AG09319 (cell line): ENCODE data around the gene CRMP1.

Source experiments
- DNase-seq: peaks from one replicate; pipeline ENCODE4 v3.0.0-alpha.2; 2010; ENCODE audit warnings: low read depth; ENCODE audit errors: extremely low read depth
- CTCF ChIP-seq: IDR thresholded peaks from 2 replicates; pipeline ENCODE4 v1.5.1; 2011; ENCODE audit warnings: low read depth, mild to moderate bottlenecking, inconsistent platforms, low read length, moderate library complexity

CRMP1 gene

GRCh38 chr4:5895287-5895686, 2.4 kb upstream of the CRMP1 start:
- DNase-seq = no peak
- no peak for TF ChIP-seq CTCF

GRCh38 chr4:5894266-5894665, 1.4 kb upstream of the CRMP1 start:
- no peak for DNase-seq
- no peak for TF ChIP-seq CTCF

- no peak for DNase-seq
- TF ChIP-seq CTCF = no peak
Measured at GRCh38 chr4:5893591-5893990, 705 bp upstream of the CRMP1 start.

- no peak for TF ChIP-seq CTCF
- DNase-seq = no peak
Measured at GRCh38 chr4:5892323-5893003, 423 bp downstream of the CRMP1 start.

- no peak for TF ChIP-seq CTCF
- DNase-seq = no peak
Measured at GRCh38 chr4:5891563-5892322, 1.1 kb downstream of the CRMP1 start.

- DNase-seq = no peak
- TF ChIP-seq CTCF = no peak
Measured at GRCh38 chr4:5890063-5890727, 2.7 kb downstream of the CRMP1 start.
